OCI-LY3 (cell line): ENCODE measurements around the gene TIMP3.

Experiments
- H2AFZ ChIP-seq: fragments of 200-600, 300-600 bp; shearing (Covaris generic); 2 replicates; pipeline ENCODE4 v1.6.0; 2014; ENCODE audit warnings: antibody characterized with exemption, low read depth, low read length
- H3K27ac ChIP-seq: fragments of 200-600, 300-600 bp; sonication (generic); 2 replicates; pipeline ENCODE4 v1.5.1; 2014; ENCODE audit warnings: mild to moderate bottlenecking, low read length, moderate library complexity, mixed read lengths
- H3K27me3 ChIP-seq: fragments of 200-600, 300-600 bp; sonication (generic); 2 replicates; pipeline ENCODE4 v1.6.1; 2014; ENCODE audit warnings: low read depth, low read length, mixed read lengths
- H3K36me3 ChIP-seq: fragments of 200-600, 300-600 bp; sonication (generic); replicated peaks from 2 replicates; pipeline ENCODE3; 2014; ENCODE audit warnings: low read depth, low read length, mixed read lengths
- H3K4me1 ChIP-seq: fragments of 300-600, 200-600 bp; sonication (generic); 2 replicates; pipeline ENCODE4 v1.6.1; 2014; ENCODE audit warnings: low read length, mixed read lengths
- H3K4me2 ChIP-seq: fragments of 200-600, 300-600 bp; sonication (generic); 2 replicates; pipeline ENCODE4 v1.6.1; 2014; ENCODE audit warnings: low read length, mixed read lengths
- H3K4me3 ChIP-seq: fragments of 300-600, 200-600 bp; sonication (generic); 2 replicates; pipeline ENCODE4 v1.5.1; 2014; ENCODE audit warnings: antibody characterized with exemption, mild to moderate bottlenecking, low read length, moderate library complexity
- H3K79me2 ChIP-seq: fragments of 300-600, 200-600 bp; shearing (Covaris generic); 2 replicates; pipeline ENCODE4 v1.6.1; 2014; ENCODE audit warnings: mild to moderate bottlenecking, low read length, mixed read lengths
- H3K9ac ChIP-seq: fragments of 300-600, 200-600 bp; shearing (Covaris generic); 2 replicates; pipeline ENCODE4 v1.6.0; 2014; ENCODE audit warnings: mild to moderate bottlenecking, low read length, moderate library complexity
- H3K9me3 ChIP-seq: fragments of 200-600, 300-600 bp; shearing (Covaris generic); 2 replicates; pipeline ENCODE4 v1.6.1; 2014; ENCODE audit warnings: low read length, mixed read lengths; ENCODE audit not compliant: insufficient read depth
- H4K20me1 ChIP-seq: fragments of 200-600, 300-600 bp; sonication (generic); 2 replicates; pipeline ENCODE4 v1.6.1; 2016; ENCODE audit warnings: low read length, mixed read lengths; ENCODE audit not compliant: insufficient read depth
- EZH2phosphoT487 ChIP-seq: fragments of 200-600 bp; shearing (Covaris generic); IDR thresholded peaks from 2 replicates; pipeline ENCODE4 v1.6.1; 2018; ENCODE audit warnings: antibody characterized with exemption, mixed run types, low read depth
- TF ChIP-seq, protein P1 (sequence below): fragments of 200-600, 300-600 bp; sonication (generic); IDR thresholded peaks from 2 replicates; pipeline ENCODE4 v1.5.1; 2014; ENCODE audit warnings: antibody characterized with exemption, low read length, low read depth

TIMP3 gene

DNA sequence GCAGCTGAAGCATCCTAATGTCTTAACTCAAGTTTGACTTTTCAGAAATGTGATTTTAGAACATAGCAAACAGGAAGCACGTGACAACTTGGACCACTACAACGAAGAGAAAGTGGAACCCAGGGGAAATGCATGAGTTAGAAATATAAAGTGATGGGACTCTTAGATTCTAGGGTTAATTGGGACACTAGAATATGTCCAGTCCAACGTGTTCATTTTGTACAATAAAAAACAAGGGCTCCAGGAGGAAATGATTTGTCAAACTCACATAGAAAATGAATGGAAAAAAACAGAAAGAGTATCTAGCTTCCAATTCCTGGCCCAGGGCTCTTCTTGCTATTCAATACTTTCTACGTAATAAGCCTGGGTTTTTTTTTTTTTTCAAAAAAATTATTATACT, 30.7 kb downstream of the TIMP3 start:
- TF ChIP-seq, protein P1, sequence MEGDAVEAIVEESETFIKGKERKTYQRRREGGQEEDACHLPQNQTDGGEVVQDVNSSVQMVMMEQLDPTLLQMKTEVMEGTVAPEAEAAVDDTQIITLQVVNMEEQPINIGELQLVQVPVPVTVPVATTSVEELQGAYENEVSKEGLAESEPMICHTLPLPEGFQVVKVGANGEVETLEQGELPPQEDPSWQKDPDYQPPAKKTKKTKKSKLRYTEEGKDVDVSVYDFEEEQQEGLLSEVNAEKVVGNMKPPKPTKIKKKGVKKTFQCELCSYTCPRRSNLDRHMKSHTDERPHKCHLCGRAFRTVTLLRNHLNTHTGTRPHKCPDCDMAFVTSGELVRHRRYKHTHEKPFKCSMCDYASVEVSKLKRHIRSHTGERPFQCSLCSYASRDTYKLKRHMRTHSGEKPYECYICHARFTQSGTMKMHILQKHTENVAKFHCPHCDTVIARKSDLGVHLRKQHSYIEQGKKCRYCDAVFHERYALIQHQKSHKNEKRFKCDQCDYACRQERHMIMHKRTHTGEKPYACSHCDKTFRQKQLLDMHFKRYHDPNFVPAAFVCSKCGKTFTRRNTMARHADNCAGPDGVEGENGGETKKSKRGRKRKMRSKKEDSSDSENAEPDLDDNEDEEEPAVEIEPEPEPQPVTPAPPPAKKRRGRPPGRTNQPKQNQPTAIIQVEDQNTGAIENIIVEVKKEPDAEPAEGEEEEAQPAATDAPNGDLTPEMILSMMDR, result no peak
- no peak for TF ChIP-seq EZH2phosphoT487
- no peak overlapping the region for H3K9ac ChIP-seq
- no peak overlapping the region for H3K4me3 ChIP-seq
- no peak overlapping the region for H3K27ac ChIP-seq
- H3K4me1 ChIP-seq, result no peaks in the 10 kb centered on the region
- no peak overlapping the region for H2AFZ ChIP-seq
- no peaks in the 10 kb centered on the region for H3K79me2 ChIP-seq
- H3K36me3 ChIP-seq, result no peaks in the 10 kb centered on the region
- no peaks in the 10 kb centered on the region for H4K20me1 ChIP-seq
- H3K4me2 ChIP-seq, result no peak overlapping the region
- peaks cover 44% of the 10 kb centered on the region for H3K27me3 ChIP-seq
- H3K9me3 ChIP-seq, result no peaks in the 10 kb centered on the region

DNA sequence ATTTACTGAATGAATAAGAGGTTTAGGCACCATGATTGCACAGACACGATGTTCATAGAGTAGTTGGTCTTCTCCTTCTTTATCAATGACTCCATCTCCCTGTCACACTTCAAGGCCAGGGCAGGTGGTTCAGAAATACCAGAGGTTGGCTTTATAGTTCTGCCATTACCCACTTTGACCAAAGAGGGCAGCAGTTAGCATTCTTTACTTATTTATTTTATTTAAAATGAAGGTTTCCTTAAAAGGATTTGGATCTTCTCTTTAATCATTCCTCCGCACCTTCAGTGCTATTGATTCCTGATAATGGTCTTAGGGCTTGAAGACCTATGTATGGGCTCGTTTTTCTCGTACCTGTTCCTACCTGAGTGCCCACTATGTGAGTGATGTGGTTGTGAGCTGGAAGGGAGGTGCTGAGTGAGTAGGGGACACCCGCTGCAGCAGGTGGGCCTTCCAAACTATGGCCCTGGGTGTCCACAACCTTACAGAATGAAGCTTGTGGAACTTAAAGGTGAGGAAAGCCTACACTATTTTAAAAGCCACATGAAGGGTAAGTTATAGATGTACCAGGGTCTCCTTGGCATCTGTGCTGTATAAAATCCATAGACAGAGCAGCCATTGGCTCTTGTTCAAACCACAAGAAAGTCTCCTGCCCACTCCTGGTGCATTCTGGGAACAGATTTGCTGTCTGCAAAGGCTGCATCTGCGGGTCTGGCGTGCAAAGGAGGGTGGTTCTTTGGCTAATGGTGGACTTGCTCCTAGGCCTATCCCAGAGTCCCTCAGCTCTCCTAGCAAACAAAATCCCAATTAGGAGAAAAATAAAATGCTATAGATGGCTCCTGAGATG, 35.0 kb downstream of the TIMP3 start:
- Histone ChIP-seq H3K27me3 (peaks cover 42% of the 10 kb centered on the region), H3K36me3 (no peaks in the 10 kb centered on the region), H2AFZ (no peak overlapping the region), H3K4me2 (no peak overlapping the region), H3K4me3 (no peak overlapping the region), H3K9ac (no peak overlapping the region), H3K4me1 (no peaks in the 10 kb centered on the region), H3K9me3 (no peaks in the 10 kb centered on the region), H4K20me1 (no peaks in the 10 kb centered on the region), H3K79me2 (no peaks in the 10 kb centered on the region), H3K27ac (no peak overlapping the region)
- TF ChIP-seq EZH2phosphoT487, result no peak
- TF ChIP-seq, protein P1, result peak; percentile 45

DNA sequence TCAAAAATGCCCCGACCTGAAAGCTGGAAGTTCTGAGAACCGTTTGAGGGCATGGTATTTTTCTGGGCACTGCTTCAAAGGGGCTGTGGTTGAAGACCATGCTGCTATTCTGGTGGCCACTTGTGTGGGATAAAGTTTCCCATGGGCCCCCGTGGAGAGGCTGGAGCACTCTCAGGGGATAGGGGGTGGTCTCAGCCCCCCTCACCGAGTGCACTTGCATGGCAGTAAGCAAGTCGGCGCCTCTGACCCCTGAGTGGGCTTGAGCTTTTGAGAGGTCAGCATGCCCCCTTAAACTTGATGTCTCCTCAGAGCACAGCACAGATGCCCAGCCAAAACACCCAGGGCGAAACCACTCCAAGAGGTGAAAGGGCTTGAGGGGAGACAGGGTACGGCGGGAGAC, 35.6 kb downstream of the TIMP3 start:
- H3K27me3 ChIP-seq, result peaks cover 38% of the 10 kb centered on the region
- H3K4me1 ChIP-seq, result no peaks in the 10 kb centered on the region

DNA sequence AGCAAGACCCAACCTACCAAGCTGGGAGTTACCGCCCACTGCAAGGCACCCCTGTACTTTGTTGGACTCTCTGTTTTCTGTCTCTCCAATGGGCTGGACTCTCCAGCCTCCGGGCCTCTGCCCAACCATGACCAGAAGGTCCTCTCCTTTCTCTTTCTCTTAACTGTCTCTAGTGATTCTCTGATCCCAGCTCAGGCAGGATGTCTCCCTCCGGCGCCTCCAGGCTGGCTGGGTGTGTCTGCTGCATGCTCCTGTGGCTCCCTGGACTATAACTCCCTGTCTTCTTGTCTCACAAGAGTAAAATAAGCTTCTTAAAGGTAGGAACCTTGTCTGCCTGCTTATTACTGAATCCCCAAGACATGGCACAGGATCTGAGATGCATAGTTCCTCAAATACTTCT, 36.3 kb downstream of the TIMP3 start:
- H2AFZ ChIP-seq, result no peak overlapping the region
- no peaks in the 10 kb centered on the region for H3K9me3 ChIP-seq
- no peak overlapping the region for H3K4me3 ChIP-seq
- no peaks in the 10 kb centered on the region for H4K20me1 ChIP-seq
- H3K4me2 ChIP-seq, result no peak overlapping the region
- H3K36me3 ChIP-seq, result no peaks in the 10 kb centered on the region
- no peak overlapping the region for H3K27ac ChIP-seq
- TF ChIP-seq, protein P1, result no peak
- no peak for TF ChIP-seq EZH2phosphoT487
- H3K4me1 ChIP-seq, result no peaks in the 10 kb centered on the region
- H3K27me3 ChIP-seq, result peaks cover 41% of the 10 kb centered on the region
- H3K79me2 ChIP-seq, result no peaks in the 10 kb centered on the region
- no peak overlapping the region for H3K9ac ChIP-seq

More for the DNA sequence above, 35.6 kb downstream of the TIMP3 start:
- H4K20me1 ChIP-seq, result no peaks in the 10 kb centered on the region
- H3K4me2 ChIP-seq, result no peak overlapping the region
- no peak overlapping the region for H2AFZ ChIP-seq
- no peak overlapping the region for H3K4me3 ChIP-seq
- H3K36me3 ChIP-seq, result no peaks in the 10 kb centered on the region
- no peaks in the 10 kb centered on the region for H3K79me2 ChIP-seq
- H3K9ac ChIP-seq, result no peak overlapping the region
- H3K27ac ChIP-seq, result no peak overlapping the region
- TF ChIP-seq, protein P1, result no peak
- TF ChIP-seq EZH2phosphoT487, result no peak
- H3K9me3 ChIP-seq, result no peaks in the 10 kb centered on the region
